ENCODE results near the gene CDC42EP1.

Gene CDC42EP1

GRCh38 chr22:37559521-37559900, 769 bp upstream of the CDC42EP1 start:
- DNase-seq (ENCODE audit: low read depth, low spot score): no peak

- DNase-seq (ENCODE audit: low read depth, low spot score): peak; percentile 50
Observed at GRCh38 chr22:37560608-37561211, 430 bp downstream of the CDC42EP1 start.

DNA sequence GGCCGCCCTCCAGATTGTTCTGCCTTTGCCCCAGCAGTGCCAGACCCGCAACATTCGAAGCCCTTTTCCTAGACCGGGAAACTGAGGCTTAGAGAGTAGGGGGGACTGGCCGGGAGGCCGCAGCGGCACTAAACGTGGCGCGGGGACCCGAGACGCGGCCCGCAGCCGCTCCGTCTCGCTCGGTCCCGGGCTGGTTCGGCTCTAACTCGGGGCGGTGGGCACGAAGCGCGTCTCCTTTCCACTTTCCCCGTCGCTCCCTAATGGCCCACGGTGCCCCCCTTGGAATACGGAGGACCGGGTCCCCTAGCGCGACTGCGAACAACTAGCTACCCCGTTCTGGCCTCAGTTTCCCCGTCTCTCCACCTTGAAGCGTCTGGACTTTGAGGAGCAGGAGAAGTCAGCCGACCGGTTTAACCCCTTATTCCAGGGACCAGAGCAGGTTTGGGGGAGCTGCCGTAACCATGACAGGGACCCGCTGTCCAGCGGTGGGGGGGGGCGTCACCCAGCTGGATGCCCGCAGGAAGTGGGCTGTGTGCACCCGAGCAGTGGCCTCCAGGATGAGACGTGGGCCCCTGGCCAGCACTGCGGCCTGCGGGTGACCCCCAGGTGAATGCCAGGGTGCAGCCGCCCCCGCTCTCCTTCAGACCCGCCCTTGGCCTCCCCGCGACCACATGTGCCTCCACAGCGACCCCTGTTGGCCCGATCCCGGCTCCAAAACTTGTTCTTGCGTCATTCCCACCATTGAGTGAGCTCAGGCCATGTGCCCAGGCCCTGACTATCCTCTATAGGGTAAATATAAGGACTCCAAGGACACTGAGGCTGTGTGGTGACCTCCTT, 1.1 kb downstream of the CDC42EP1 start:
- DNase-seq (ENCODE audit: low read depth, low spot score): peak; percentile 95

- no peak for DNase-seq (ENCODE audit: low read depth, low spot score)
Observed at GRCh38 chr22:37562049-37562875, 2.0 kb downstream of the CDC42EP1 start.

- DNase-seq (ENCODE audit: low read depth, low spot score): peak; percentile 52
Observed at GRCh38 chr22:37563153-37564081, 3.1 kb downstream of the CDC42EP1 start.

GRCh38 chr22:37564111-37564711, 3.9 kb downstream of the CDC42EP1 start:
- DNase-seq (ENCODE audit: low read depth, low spot score): peak; percentile 69

DNA sequence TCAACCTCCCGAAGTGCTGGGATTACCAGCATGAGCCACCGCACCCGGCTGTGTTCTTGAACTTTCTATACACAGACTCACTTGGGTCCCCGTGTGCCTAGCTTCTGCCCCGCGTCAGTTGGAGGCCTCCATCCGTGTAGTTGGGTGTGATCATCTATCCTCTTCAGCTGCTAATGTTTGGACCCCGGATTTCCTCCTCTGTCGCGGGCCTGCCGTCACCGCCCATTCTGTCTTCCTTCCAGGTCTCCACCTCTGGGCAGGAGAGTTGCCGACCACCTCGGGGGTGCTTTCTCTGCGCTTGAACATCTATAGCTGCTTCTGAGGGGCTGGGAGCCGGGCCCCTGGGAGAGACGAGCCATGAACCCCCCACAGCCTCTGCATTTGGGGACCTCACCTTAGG, 5.5 kb downstream of the CDC42EP1 start:
- DNase-seq (ENCODE audit: low read depth, low spot score): no peak

- no peak for DNase-seq (ENCODE audit: low read depth, low spot score)
Observed at GRCh38 chr22:37566329-37566837, 6.1 kb downstream of the CDC42EP1 start.

- peak; percentile 93 for DNase-seq (ENCODE audit: low read depth, low spot score)
Observed at GRCh38 chr22:37566903-37567798, 6.9 kb downstream of the CDC42EP1 start.

DNA sequence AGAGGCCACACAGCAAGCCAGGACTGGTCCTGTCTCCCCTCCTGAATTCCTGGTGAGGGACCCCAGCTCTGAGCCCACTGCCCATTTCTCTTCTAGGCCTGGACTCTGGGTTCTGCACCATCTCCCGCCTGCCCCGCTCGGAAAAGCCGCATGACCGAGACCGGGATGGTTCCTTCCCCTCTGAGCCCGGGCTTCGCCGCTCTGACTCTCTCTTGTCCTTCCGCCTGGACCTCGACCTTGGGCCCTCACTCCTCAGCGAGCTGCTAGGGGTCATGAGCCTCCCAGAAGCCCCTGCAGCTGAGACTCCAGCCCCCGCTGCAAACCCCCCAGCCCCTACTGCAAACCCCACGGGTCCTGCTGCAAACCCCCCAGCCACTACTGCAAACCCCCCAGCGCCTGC, 7.7 kb downstream of the CDC42EP1 start:
- no peak for DNase-seq (ENCODE audit: low read depth, low spot score)

DNA sequence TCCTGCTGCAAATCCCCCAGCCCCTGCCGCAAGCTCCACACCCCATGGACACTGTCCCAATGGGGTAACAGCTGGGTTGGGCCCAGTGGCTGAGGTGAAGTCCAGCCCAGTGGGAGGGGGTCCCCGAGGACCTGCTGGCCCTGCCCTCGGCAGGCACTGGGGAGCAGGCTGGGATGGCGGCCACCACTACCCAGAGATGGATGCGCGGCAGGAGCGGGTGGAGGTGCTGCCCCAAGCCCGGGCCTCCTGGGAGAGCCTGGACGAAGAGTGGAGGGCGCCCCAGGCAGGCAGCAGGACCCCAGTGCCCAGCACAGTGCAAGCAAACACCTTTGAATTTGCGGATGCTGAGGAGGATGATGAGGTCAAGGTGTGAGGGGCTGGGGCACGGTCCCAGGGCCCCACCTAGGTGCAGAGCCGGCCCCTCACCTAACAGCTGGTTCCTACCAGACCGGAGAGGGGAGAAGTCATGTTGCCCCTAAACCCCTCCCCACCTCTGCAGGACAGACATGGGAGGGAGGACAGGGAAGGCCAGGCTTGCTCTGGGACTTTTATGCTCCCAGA, 8.2 kb downstream of the CDC42EP1 start:
- DNase-seq (ENCODE audit: low read depth, low spot score): no peak

DNA sequence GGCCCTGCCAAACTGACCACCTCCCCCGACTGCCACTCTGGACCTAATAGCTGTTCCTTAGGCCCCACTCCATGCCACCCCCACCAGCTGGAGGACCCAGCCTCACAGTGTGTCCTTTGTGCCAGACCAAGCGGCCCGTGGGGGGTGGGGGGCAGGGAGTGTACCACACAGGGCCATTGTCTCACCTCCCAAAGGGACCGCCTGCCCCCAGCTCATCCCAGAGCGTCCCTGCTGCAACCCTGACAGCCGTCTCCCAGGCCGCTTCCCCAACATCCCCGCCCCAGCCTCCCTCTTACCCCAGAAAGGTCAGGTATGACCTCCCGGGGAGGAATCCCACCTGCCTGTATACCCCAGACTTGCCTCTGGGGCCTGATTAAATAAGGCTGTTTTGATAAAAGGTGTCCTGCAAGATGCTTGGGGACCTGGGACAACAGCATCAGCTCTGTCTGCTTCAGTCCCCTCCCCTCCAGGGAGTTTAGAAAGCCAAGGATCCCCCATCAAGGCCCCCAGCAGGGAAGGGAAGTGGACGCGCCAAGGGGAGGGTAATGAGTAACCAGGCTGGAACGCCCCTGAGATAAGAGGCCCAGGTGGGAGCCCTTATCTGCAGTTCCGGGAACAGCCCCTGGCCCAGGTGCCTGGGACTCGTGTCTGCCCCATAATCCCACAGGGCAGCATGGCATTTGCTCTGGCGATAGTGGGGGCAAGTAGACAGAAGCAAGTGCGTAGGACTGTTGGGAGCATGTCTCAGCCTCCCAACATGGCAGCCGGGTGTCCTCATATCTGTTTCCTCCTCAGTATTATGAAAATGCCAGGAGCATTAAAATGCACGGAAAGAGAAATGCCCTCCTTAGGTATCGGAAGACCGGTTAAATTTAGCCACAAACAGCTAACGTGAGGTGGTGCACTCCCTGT, 9.0 kb downstream of the CDC42EP1 start:
- peak; percentile 74 for DNase-seq (ENCODE audit: low read depth, low spot score)

DNA sequence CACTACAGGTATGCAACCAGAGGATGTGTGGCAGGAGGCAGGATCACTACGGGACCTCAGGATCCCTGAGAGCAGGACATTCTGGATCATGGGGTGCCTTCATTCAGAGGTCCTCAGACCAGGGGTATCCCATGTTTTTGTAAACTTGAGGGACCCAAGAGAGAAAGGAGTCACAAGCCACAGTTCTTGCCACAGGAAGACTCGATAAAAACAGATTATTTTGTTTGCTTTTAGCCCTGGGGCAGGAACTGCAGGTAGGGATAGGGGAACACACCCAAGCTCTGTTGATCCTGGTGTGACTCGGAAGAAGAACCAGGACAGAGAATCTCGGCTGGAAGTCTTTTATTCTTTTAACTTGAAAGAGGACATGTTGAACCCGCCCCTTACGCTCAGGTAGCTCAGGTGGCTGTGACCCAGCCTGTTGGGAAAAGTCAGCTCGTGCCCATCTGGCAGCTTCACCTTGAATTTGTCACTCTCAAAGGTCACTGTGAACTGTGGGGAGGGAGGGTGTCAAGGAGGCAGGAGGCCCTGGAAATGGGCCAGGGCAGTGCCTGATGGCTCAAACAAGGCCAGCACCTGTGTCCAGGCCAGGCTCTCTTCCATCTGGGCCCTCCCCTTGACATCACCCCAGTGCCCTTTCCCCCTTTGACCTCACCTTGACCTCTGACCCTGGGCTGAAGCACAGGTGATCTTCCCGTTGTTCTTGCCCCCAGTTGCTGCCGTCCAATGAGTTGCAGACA, 9.8 kb downstream of the CDC42EP1 start:
- no peak for DNase-seq (ENCODE audit: low read depth, low spot score)

- DNase-seq (ENCODE audit: low read depth, low spot score): no peak
Observed at GRCh38 chr22:37570661-37570976, 10.3 kb downstream of the CDC42EP1 start.

- no peak for DNase-seq (ENCODE audit: low read depth, low spot score)
Observed at GRCh38 chr22:37571258-37571991, 11.1 kb downstream of the CDC42EP1 start.

GRCh38 chr22:37571992-37572373, 11.7 kb downstream of the CDC42EP1 start:
- DNase-seq (ENCODE audit: low read depth, low spot score): no peak

DNA sequence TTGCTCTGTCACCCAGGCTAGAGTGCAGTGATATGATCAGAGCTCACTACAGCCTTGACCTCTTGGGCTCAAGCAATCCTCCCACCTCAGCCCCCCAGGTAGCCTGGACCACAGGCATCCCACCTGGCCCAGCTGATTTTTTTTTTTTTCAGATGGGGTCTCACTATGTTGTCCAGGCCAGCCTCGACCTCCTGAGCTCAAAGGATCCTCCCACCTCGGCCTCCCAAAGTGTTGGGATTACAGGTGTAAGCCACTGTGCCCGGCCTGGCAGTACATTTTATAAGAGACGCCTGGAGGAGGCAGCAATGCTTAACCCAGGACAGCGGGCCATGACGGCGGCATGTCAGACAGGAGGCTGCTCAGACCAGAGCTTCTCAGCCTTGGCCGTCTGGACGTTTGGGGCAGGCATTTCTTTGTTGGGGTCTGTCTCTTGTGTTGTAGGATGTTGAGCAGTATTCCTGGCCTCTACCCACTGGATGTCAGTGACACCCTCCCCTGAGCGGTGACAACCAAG, 15.3 kb downstream of the CDC42EP1 start:
- DNase-seq (ENCODE audit: low read depth, low spot score): no peak
